ENCODE measurements around the gene FAM50B.

The FAM50B gene

DNA sequence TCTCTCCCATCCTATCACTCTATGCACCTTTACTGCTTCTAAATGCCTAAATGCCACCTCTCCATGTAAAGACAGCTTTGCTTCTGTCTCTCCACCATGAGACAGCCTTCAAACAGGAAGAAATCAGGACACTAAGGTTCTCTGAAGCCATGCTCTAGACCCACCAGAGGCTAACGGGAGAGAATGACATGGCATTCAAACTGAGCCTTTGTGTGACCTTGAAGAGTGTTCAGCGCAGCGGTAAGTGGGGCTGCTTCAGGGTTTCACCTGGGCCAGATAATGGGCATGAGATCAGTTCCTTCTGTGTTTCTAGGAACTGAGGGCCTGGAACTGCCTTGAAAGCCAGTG lies 20.1 kb downstream of the FAM50B start:
- Histone ChIP-seq H3K4me2 (ENCODE audit: low read depth, low read length, poor library complexity, severe bottlenecking) (no peak overlapping the region), H3K9ac (ENCODE audit: low read depth, low read length, poor library complexity, severe bottlenecking) (no peak overlapping the region), H3K4me1 (ENCODE audit: insufficient read depth, low read length, poor library complexity, severe bottlenecking) (no peaks in the 10 kb centered on the region), H3K36me3 (ENCODE audit: insufficient read depth, low read length) (no peaks in the 10 kb centered on the region), H3F3A (ENCODE audit: low read depth) (no peaks in the 10 kb centered on the region), H3K4me3 (ENCODE audit: low read length, poor library complexity, severe bottlenecking) (no peak overlapping the region), H3K9me2 (replicated peaks; ENCODE audit: low read depth, low read length) (no peaks in the 10 kb centered on the region), H4K20me1 (ENCODE audit: insufficient read depth, low read length, poor library complexity, severe bottlenecking) (no peaks in the 10 kb centered on the region), H2AFZ (ENCODE audit: low read length) (no peak overlapping the region), H3K79me2 (ENCODE audit: insufficient read depth, low read length) (no peaks in the 10 kb centered on the region), H3K9me3 (ENCODE audit: insufficient read depth, low read depth, low read length) (no peaks in the 10 kb centered on the region), H3K27me3 (ENCODE audit: insufficient read depth, low read length, poor library complexity, severe bottlenecking) (peaks cover 5% of the 10 kb centered on the region)
- no peak for TF ChIP-seq EZH2phosphoT487 (IDR thresholded peaks at IDR 0.05; ENCODE audit: borderline replicate concordance)

DNA sequence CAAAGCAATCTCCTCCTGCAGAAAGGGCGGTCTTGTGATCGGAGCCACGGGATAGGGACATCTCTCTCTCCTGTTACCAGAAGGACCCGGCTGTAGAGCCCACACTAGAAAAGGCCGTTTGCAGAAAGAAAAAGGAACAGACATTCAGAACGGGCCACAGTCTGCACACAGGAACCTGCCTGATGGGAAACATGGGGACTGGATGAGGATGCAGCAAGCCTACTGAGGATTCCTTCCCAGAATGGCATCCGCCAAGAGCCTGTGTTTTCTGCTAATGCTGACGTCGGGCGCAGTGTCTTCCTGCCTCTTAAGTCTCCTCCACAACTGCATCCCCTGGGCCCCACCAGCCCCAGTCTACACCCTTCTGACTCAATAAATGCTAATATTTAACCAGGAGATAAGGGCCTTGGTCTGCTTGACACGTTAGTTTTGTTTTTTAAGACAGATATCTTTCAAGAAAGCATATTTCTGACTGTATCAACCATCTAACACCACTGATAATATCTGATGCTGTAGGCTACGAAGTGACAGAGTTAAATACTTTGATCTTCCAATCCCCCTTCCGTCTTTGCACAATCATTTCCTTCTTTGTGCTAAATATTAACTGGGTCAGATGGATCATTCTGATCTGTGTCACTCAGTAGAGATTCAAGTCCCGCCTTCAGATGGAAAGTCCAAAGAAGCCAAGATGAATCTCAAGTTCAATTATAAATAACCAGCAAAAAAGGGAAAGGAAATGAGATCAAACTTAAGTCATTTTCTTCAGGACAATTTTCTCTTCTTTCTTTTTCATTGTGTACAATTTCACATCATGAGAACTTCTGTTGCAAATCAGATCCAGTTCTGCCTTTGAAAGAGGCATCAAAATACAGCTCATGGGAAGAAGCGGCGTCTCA lies 20.7 kb downstream of the FAM50B start:
- Histone ChIP-seq H3K36me3 (ENCODE audit: insufficient read depth, low read length) (no peaks in the 10 kb centered on the region), H3K9me2 (replicated peaks; ENCODE audit: low read depth, low read length) (no peaks in the 10 kb centered on the region), H3K4me3 (ENCODE audit: low read length, poor library complexity, severe bottlenecking) (no peak overlapping the region), H4K20me1 (ENCODE audit: insufficient read depth, low read length, poor library complexity, severe bottlenecking) (no peaks in the 10 kb centered on the region), H3K9ac (ENCODE audit: low read depth, low read length, poor library complexity, severe bottlenecking) (no peak overlapping the region), H3K4me1 (ENCODE audit: insufficient read depth, low read length, poor library complexity, severe bottlenecking) (no peaks in the 10 kb centered on the region), H3F3A (ENCODE audit: low read depth) (no peaks in the 10 kb centered on the region), H3K27me3 (ENCODE audit: insufficient read depth, low read length, poor library complexity, severe bottlenecking) (peaks cover 7% of the 10 kb centered on the region), H3K79me2 (ENCODE audit: insufficient read depth, low read length) (no peaks in the 10 kb centered on the region), H3K9me3 (ENCODE audit: insufficient read depth, low read depth, low read length) (no peaks in the 10 kb centered on the region), H3K4me2 (ENCODE audit: low read depth, low read length, poor library complexity, severe bottlenecking) (no peak overlapping the region), H2AFZ (ENCODE audit: low read length) (no peak overlapping the region)
- no peak for TF ChIP-seq EZH2phosphoT487 (IDR thresholded peaks at IDR 0.05; ENCODE audit: borderline replicate concordance)
- TF ChIP-seq, protein P1, sequence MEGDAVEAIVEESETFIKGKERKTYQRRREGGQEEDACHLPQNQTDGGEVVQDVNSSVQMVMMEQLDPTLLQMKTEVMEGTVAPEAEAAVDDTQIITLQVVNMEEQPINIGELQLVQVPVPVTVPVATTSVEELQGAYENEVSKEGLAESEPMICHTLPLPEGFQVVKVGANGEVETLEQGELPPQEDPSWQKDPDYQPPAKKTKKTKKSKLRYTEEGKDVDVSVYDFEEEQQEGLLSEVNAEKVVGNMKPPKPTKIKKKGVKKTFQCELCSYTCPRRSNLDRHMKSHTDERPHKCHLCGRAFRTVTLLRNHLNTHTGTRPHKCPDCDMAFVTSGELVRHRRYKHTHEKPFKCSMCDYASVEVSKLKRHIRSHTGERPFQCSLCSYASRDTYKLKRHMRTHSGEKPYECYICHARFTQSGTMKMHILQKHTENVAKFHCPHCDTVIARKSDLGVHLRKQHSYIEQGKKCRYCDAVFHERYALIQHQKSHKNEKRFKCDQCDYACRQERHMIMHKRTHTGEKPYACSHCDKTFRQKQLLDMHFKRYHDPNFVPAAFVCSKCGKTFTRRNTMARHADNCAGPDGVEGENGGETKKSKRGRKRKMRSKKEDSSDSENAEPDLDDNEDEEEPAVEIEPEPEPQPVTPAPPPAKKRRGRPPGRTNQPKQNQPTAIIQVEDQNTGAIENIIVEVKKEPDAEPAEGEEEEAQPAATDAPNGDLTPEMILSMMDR (conservative IDR thresholded peaks at IDR 0.05; ENCODE audit: low read length) = no peak

DNA sequence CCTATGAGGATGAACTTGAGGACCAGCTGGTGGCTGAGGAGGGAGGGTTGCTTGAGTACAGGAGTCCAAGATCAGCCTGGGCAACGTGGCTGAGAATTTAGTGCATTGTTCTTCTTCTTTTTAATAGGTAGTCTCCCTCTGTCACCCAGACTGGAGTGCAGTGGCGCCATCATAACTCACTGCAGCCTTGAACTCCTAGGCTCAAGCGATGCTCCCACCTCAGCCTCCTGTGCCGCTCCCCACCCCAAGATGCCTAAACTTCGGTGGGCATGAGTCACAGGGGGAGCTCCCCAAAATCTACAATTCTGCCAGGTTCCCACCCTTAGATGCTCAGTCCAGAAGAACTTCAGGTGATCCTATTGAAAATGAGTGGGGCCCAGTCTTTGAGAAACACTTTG lies 21.4 kb downstream of the FAM50B start:
- no peak for TF ChIP-seq EZH2phosphoT487 (IDR thresholded peaks at IDR 0.05; ENCODE audit: borderline replicate concordance)
- TF ChIP-seq, protein P1 (conservative IDR thresholded peaks at IDR 0.05; ENCODE audit: low read length) = no peak
- no peaks in the 10 kb centered on the region for H3K36me3 ChIP-seq (ENCODE audit: insufficient read depth, low read length)
- H3F3A ChIP-seq (ENCODE audit: low read depth) = no peaks in the 10 kb centered on the region
- H3K79me2 ChIP-seq (ENCODE audit: insufficient read depth, low read length) = no peaks in the 10 kb centered on the region
- no peak overlapping the region for H3K4me2 ChIP-seq (ENCODE audit: low read depth, low read length, poor library complexity, severe bottlenecking)
- H2AFZ ChIP-seq (ENCODE audit: low read length) = no peak overlapping the region
- no peaks in the 10 kb centered on the region for H3K9me2 ChIP-seq (replicated peaks; ENCODE audit: low read depth, low read length)
- H3K9ac ChIP-seq (ENCODE audit: low read depth, low read length, poor library complexity, severe bottlenecking) = no peak overlapping the region
- no peaks in the 10 kb centered on the region for H3K9me3 ChIP-seq (ENCODE audit: insufficient read depth, low read depth, low read length)
- H3K27me3 ChIP-seq (ENCODE audit: insufficient read depth, low read length, poor library complexity, severe bottlenecking) = peaks cover 7% of the 10 kb centered on the region
- H3K4me1 ChIP-seq (ENCODE audit: insufficient read depth, low read length, poor library complexity, severe bottlenecking) = no peaks in the 10 kb centered on the region
- no peak overlapping the region for H3K4me3 ChIP-seq (ENCODE audit: low read length, poor library complexity, severe bottlenecking)
- H4K20me1 ChIP-seq (ENCODE audit: insufficient read depth, low read length, poor library complexity, severe bottlenecking) = no peaks in the 10 kb centered on the region

DNA sequence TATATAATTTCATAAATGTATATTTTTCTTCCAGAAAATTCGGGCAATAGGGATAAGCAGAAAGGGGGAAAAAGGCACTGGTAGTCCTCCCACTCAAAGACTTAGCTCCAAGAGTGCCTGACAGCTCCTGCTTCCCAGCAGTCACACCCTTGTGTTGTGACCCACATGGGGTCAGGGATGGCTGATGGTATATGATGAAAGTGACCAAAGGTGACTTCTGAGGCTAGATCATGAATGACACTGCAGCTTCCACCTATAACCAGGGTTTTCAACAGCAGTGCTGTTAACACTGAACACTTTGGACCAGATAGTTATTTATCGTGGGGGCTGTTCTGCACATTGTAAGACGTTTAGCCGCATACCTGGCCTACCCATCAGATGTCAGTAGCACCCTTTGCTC lies 22.3 kb downstream of the FAM50B start:
- no peaks in the 10 kb centered on the region for H3K4me1 ChIP-seq (ENCODE audit: insufficient read depth, low read length, poor library complexity, severe bottlenecking)

More for the DNA sequence above, 22.3 kb downstream of the FAM50B start:
- Histone ChIP-seq H3K9me3 (ENCODE audit: insufficient read depth, low read depth, low read length) (no peaks in the 10 kb centered on the region), H3K36me3 (ENCODE audit: insufficient read depth, low read length) (no peaks in the 10 kb centered on the region), H3K4me2 (ENCODE audit: low read depth, low read length, poor library complexity, severe bottlenecking) (no peak overlapping the region), H3K4me3 (ENCODE audit: low read length, poor library complexity, severe bottlenecking) (no peak overlapping the region), H2AFZ (ENCODE audit: low read length) (no peak overlapping the region), H3K79me2 (ENCODE audit: insufficient read depth, low read length) (no peaks in the 10 kb centered on the region), H3K9ac (ENCODE audit: low read depth, low read length, poor library complexity, severe bottlenecking) (no peak overlapping the region), H4K20me1 (ENCODE audit: insufficient read depth, low read length, poor library complexity, severe bottlenecking) (no peaks in the 10 kb centered on the region), H3K27me3 (ENCODE audit: insufficient read depth, low read length, poor library complexity, severe bottlenecking) (peaks cover 7% of the 10 kb centered on the region), H3K9me2 (replicated peaks; ENCODE audit: low read depth, low read length) (no peaks in the 10 kb centered on the region), H3F3A (ENCODE audit: low read depth) (no peaks in the 10 kb centered on the region)
- TF ChIP-seq EZH2phosphoT487 (IDR thresholded peaks at IDR 0.05; ENCODE audit: borderline replicate concordance) = no peak
- TF ChIP-seq, protein P1 (conservative IDR thresholded peaks at IDR 0.05; ENCODE audit: low read length) = no peak
